HG03460 (cell line): ENCODE data around the gene RIC3.

Experiments used
- ATAC-seq: cut with Tn5 transposase; IDR thresholded peaks from one replicate; pipeline ENCODE4 v1.9.1; 2021; ENCODE audit not compliant: unreplicated experiment

The RIC3 gene

GRCh38 chr11:8103909-8104308 lies 64.9 kb downstream of the RIC3 start:
- no peak for ATAC-seq

DNA sequence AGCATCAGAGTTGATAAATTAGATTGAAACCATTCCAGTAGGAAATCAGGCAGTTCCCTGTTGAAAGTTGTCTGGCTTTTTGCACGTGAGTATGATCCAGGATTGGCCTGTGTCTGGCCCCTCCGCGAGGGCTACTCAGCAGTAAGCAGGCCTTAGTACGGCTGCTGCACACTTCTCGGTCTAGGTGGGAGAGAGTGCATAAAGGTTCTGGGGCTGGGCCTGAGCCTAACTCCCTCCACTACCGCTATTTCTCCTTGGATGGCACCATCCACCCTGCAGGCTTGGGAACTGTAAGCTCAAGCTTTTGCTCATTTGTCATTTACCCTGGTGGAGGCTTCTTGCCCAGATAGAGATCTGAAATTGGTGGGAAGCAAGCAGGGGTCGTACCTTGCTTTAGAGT lies 65.9 kb downstream of the RIC3 start:
- no peak for ATAC-seq

- no peak for ATAC-seq
Measured at GRCh38 chr11:8102296-8102915, 66.4 kb downstream of the RIC3 start.

- no peak for ATAC-seq
Measured at GRCh38 chr11:8101421-8101820, 67.4 kb downstream of the RIC3 start.

- ATAC-seq, result no peak
Measured at GRCh38 chr11:8100605-8101004, 68.2 kb downstream of the RIC3 start.

DNA sequence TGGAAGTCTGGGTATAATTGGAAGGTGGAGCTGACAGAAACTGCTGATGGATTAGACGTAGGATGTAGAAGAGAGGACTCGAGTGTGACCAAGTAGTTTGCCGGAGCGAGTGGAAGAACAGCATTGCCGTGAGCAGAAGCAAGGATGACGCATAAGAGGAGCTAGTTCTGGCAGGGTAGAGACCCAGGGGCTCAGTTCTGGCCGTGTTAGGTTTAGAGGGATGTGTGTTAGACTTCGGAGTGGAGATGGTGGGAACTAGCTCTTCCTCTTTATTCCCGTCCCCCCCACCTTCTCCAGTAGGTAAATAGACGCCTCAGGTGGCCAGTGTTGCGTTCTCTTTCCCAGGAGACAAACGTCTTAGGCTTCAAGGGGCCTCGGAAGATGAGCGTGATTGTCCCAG lies 68.7 kb downstream of the RIC3 start:
- ATAC-seq, result no peak

DNA sequence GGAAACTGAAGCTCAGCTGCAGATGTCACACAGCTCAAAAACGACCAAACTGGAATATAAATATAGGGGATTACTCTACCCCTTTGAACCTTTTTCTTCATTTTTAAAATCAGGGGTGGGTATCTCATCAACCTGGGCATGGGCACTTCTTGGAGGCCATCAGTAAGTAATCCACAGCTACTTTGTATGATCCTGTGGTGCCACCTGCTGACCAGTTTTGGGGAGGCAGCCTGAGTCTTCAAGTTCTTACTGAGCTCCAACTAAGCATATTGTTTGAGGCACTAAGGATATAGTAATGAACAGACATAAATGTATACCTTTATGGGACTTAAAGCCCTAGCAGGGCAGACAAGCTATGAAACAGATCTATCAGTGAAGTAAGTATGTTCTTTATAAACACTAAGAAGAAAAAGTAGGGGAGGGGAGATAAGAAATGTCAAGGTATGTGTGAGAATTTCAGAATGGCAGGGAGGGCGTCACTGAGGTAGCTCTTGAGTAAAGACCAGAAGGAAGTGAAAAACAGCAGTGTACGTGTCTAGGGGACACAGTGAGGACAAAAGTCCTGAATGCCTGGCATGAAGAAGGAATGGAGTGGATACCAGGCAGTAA lies 69.4 kb downstream of the RIC3 start:
- ATAC-seq, result peak; percentile 63

DNA sequence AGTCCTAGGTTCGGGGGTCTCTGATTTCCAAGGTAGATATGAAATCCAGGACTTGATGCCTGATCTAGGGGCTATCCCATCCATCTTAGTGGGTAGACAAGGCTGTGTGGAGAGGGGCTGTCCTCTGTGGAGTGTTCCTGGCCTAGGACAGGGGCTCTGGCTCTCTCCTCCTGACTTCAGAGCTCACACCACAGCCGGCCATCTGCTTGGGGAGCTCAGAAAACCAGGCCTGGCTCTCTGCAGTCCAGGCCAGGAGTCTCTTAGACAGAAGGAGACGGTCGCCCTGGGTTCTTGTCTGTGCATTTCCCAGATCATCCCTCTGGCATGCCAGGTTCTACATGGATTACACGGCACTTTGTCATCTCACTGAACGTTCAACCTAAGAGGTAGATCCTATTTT lies 69.9 kb downstream of the RIC3 start:
- no peak for ATAC-seq

DNA sequence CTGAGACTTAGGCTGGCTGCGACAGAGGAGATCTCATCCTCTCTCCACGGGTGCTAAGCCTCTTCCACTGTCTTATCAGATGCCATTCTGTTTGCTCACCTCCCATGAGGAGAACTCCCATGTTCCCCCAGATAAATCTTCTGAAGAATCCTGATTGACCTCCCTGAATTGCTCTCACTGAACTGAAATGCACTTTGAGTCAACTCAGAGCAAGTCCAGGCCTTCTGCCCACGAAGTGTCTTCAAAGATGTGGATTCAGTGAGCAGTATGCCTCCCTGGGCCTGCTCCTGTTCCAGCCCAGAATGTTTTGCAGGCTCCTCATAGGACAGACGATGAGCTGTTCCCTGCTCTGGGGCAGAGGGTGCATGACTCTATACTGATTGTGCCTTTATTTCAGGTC lies 70.5 kb downstream of the RIC3 start:
- no peak for ATAC-seq

GRCh38 chr11:8097926-8098325 lies 70.9 kb downstream of the RIC3 start:
- ATAC-seq, result no peak

DNA sequence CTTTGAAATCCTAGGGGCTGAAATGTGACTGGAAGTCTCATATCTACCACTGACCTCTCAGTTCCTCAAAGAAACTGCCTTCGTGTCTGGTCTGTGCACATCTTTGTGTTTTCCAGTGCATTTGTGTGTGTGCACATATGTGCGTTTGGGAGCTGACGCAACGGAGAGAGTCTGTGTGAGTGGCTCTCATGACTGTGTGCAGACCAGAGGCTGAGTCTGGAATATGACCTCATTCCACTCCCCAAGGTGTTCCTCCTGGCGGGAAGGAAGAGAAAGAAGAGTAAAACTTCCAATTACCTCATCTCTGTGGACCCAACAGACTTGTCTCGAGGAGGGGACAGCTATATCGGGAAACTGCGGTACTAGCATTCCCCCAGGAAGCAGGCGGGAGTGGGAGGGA lies 71.4 kb downstream of the RIC3 start:
- ATAC-seq, result no peak

GRCh38 chr11:8097062-8097461 lies 71.8 kb downstream of the RIC3 start:
- no peak for ATAC-seq

GRCh38 chr11:8096575-8096974 lies 72.2 kb downstream of the RIC3 start:
- ATAC-seq, result no peak

DNA sequence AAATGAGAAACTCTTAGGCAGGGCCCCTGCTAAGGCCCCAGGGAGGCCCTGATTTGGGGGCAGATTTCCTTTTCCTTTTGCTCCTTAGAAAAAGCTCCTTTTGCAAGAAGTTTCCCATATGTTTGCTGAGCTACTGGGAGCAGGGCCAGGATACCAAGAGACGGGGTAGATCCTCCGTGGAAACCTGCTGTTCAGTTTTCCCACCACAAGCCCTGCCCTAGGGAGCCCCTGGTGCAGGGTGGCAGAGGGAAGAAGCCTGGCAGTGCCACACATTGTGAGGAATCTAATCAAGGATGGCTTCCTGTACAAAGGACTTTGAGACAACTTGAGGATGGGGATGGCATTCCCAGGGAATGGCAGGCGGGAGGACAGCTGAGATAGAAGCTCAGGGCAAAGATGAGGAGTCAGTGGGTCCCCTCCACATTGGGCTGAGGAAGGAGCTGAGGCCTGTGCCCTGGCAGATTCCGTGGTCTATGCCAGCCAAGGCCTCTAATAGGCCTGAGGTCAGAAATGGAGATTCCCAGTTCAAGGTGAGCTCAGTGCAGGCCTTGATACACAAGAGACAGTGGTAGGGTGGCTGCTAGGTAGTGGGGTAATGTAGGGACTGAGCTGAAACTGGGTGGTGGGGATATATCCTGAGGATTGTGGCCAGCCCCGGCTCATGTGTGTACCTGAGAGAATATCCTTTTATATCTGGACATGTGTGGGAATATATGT lies 72.9 kb downstream of the RIC3 start:
- ATAC-seq, result no peak

DNA sequence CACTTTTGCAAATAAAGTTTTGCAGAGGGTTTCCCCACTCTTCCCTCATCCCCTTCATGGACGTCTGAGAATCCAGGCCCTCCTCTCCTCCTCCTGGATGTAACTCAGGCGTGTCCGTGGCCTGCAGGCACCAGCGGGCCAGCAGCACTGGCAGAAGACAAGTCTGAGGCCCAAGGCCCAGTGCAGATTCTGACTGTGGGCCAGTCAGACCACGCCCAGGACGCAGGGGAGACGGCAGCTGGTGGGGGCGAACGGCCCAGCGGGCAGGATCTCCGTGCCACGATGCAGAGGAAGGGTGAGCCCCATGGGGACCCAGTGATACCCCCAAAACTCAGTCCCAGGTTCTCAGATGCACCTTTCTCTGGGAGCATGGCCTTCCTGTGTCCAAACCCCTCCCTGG lies 73.5 kb downstream of the RIC3 start:
- no peak for ATAC-seq

DNA sequence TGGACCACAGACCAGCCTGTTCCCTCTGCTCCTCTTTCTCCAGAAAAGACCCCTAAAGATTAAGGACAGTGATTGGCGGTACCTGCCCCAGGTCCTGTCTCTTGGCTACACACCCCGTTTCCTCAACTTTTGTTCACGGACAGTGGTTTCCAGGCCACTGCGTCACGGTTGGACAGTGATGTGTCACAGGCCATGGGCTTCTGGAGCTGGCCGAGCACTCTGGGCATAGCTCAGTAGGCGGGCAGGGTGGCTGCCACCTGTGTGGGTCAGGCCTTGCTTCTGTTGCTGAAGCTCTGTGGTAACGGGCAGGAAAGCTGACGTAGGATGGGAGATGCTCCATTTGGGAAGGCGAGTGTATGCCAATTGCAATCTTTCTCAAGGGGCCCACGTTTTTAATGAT lies 74.2 kb downstream of the RIC3 start:
- no peak for ATAC-seq

DNA sequence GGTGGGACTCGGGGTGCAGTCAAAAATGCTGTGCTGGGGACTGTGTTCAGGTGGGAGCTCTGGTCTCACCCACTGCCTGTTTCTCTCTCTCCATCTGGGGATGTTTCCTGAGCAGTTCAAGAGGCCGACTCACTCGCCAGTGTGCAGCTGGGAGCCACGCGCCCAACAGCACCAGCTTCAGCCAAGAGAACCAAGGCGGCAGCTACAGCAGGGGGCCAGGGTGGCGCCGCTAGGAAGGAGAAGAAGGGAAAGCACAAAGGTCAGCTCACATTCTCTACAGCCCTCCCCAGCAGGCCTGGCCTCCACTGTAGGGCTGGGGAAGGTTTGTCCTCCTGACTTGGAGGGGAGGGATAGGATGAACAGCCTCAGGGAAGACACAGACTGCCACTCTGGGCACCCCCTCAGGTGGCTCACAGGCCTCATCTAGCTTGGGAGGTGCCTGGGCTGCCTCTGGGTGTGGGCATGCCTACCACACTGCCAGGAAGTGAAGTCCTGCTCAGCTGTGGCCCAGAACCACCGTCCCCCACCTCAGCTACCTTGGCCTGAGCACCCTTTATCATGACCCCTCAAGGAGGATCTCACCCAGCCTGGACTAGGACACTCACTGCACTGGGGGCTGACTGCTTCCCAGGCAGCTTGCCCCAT lies 74.8 kb downstream of the RIC3 start:
- no peak for ATAC-seq

- ATAC-seq, result no peak
Measured at GRCh38 chr11:8092587-8093424, 76.0 kb downstream of the RIC3 start.

- no peak for ATAC-seq
Measured at GRCh38 chr11:8091721-8092120, 77.1 kb downstream of the RIC3 start.

GRCh38 chr11:8090756-8091155 lies 78.1 kb downstream of the RIC3 start:
- no peak for ATAC-seq
